GM19043 (cell line): ENCODE measurements around the gene LRRN1.

ENCODE experiments used
- ATAC-seq: cut with Tn5 transposase; IDR thresholded peaks from one replicate; pipeline ENCODE4 v1.9.1; 2021; ENCODE audit warnings: low read depth; ENCODE audit not compliant: unreplicated experiment

Gene LRRN1

GRCh38 chr3:3799173-3800079 lies at the start of gene LRRN1:
LRRN1 (plus strand) TSS chr3:3799431; CDS start chr3:3844642, 45,211 bp downstream.
- ATAC-seq = no peak

GRCh38 chr3:3753416-3753815 lies 45.8 kb upstream of the LRRN1 start:
- ATAC-seq = no peak

DNA sequence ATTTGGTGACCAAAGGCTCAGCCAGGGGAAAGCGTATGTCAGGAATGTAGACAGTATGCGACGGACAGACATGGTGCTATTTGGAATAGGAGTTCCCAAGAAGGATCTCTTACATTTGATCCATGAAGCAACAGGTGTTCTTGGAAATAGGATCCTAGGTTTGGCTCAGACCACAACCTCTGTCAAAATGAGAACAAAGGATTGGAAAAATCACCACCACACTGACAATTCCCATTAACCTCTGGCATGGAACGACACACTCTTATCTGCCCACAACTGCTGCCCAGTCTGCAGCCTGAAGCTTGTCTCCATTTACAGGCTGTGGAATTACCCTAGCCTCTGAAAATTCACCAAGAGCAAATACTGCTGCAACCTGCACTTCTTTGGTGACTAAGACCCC lies 33.6 kb upstream of the LRRN1 start:
- ATAC-seq = no peak

- no peak for ATAC-seq
Observed at GRCh38 chr3:3766140-3766539, 33.1 kb upstream of the LRRN1 start.

GRCh38 chr3:3771094-3771493 lies 28.1 kb upstream of the LRRN1 start:
- ATAC-seq = no peak

DNA sequence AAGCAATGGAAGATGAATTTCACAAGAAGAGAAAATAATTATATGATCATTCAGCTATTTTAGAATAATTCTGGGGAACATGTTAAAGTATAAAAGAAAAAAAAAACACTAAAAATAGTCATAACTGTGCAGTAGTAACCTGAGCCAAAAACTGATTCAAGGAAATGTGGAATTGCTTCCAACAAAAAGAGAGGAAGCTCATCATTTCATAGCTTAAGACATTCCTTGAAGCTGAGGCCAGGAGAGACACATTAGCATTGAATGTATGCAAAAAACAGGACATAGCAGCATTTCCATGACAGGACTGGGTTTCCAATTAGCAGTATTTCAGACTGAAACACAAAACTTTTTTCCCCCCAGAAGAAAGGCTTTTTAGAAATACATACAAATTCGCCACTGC lies 27.7 kb upstream of the LRRN1 start:
- no peak for ATAC-seq

- no peak for ATAC-seq
Observed at GRCh38 chr3:3772338-3772737, 26.9 kb upstream of the LRRN1 start.

GRCh38 chr3:3772920-3773319 lies 26.3 kb upstream of the LRRN1 start:
- no peak for ATAC-seq

- no peak for ATAC-seq
Observed at GRCh38 chr3:3776607-3777006, 22.6 kb upstream of the LRRN1 start.

GRCh38 chr3:3778216-3778615 lies 21.0 kb upstream of the LRRN1 start:
- no peak for ATAC-seq

GRCh38 chr3:3778641-3779270 lies 20.5 kb upstream of the LRRN1 start:
- ATAC-seq = no peak

- no peak for ATAC-seq
Observed at GRCh38 chr3:3782457-3782856, 16.8 kb upstream of the LRRN1 start.

DNA sequence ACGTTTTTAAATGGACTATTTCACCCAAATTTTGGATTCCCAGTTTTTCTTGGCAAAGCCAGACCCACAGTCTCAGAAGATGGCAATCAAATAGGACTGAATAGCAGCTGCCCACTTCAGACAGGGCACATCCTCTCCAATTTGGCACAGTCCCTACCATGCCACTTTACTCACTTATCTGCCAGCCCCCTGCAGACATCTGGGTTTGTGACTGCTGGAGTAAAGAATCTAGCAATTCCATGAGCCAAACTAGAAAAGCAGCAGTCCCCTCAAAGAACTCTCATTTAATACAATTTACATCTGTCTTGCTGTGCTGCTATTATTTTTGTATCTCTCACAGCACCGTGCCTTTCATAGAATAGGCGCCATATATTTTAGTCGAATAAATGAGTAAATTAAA lies 16.0 kb upstream of the LRRN1 start:
- no peak for ATAC-seq

DNA sequence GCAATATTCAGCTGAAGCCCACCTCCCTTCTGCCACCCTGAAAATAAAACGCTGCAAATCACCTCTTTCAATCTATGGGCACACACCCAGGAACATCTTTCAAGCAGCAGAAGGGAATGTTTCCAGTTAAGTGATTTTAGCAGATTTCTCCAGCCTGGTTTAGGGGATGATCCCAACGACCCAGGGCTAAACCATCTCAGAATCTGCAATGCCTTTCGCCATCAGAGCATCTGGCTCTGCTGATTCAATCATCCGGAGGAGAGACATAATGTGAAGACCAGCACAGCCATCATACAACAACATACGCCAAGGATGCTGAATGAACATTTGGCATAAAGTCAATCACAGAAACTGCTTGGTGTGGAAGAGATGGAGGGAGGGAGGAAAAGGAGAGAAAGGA lies 15.5 kb upstream of the LRRN1 start:
- ATAC-seq = no peak

GRCh38 chr3:3792391-3792790 lies 6.8 kb upstream of the LRRN1 start:
- no peak for ATAC-seq

DNA sequence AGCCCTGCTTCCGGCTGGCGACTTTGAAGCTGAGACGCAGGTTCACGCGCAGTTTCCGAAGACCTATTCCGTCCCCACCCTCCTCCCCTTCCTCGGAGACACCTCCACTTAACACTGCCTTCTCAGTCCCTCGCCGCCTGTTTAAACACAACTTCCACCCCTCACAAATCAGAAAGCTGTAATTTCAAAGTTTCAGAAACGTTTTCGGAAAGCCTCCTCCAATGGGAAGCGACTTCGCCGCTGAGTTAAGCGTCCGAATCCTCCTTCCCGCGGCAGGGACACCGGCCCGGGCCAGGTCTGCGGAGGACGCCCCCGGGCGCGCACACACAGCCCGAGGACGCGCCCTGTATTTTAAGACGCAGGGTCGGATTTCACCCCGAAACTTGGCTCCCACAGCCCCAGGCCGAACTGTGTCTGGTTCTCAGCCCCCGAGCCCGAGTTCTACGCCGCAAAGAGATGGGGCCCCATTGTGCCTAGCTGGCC lies 559 bp upstream of the LRRN1 start:
- no peak for ATAC-seq

- no peak for ATAC-seq
Observed at GRCh38 chr3:3800080-3800455, 837 bp downstream of the LRRN1 start.

DNA sequence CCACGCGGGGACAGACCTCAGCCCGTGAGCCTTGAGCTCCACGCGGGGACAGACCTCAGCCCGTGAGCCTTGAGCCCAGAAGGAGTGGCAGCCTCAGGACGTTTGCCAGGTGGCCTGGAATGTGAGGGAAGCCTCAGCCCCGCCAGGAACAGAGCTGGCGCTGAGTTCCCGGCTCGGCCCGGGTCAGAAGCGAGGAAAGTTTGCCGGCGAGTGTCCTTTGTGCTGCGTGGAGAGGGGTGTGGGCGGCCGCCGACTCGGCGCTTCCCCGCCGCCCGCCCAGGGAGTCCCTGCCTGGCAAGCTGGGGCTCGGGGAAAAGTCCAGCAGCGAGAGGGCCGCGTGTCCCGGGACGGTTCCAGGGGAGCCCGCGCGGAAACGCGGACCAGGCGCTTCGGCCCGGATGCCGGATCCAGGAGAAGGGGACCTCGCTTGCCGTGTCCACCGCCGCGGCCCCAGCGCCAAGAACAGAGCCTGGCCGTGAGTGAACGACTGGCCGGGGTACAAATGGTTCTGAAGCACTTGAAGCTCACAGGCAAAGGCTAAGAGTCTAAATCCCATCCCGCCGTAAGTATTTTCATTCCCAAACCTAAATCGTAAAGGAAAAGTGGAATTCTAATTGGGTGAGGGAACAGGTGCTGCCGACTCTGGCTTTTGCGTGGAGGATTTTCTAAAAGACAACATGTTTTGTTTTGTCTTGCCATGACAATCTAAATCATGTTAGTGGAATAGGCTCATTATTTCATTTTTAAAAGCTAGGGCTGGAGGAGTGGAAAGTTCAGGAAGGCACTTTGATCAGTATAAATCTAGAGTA lies 1.7 kb downstream of the LRRN1 start:
- ATAC-seq = no peak

GRCh38 chr3:3801494-3801841 lies 2.2 kb downstream of the LRRN1 start:
- ATAC-seq = no peak

GRCh38 chr3:3802046-3802445 lies 2.8 kb downstream of the LRRN1 start:
- ATAC-seq = no peak

DNA sequence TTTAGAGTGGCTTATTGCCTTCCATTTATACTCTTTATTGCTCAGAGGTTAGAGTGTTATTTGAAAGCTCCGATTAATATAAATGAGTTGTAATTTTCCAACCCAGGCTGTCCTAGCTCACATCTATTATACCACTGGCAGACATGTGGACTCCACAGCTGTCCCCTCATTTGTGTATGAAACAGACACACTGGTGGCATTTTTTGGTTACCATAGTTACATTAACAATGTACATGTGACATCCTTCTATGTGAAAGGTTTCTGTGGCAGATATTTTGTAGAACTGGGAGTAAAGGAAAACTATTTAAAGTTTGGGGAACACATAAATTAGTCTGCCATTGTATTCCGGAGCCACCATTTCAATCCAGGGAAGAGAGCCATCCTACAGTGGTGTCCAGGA lies 5.3 kb downstream of the LRRN1 start:
- ATAC-seq = no peak
